ENCODE results near the gene NR3C2. TPM values are rescaled to one million over a fixed set of nuclear protein-coding genes. Genes with fewer than 3 reads are reported as not detected.

Gene NR3C2
- total and polyA plus RNA-seq, 4 donors: 2.0 to 11.5 (median 3.2) TPM

GRCh38 chr4:148344941-148345340 is 97.3 kb downstream of the NR3C2 start (continued):
- TF ChIP-seq CTCF (IDR thresholded peaks at IDR 0.05; ENCODE audit: low read depth, low read length, missing input control): no peak
- TF ChIP-seq RAD21 (IDR thresholded peaks at IDR 0.05): no peak
- no peak for TF ChIP-seq TAF1 (conservative IDR thresholded peaks at IDR 0.05)
- no peak for TF ChIP-seq GABPA (IDR thresholded peaks at IDR 0.05 in 1 of 2, conservative IDR thresholded peaks at IDR 0.05 in 1 of 2)
- TF ChIP-seq RXRA (IDR thresholded peaks at IDR 0.05): no peak
- no peak for TF ChIP-seq MAX (IDR thresholded peaks at IDR 0.05)
- TF ChIP-seq SP1 (IDR thresholded peaks at IDR 0.05): no peak
- TF ChIP-seq ATF3 (IDR thresholded peaks at IDR 0.05): no peak
- no peak for TF ChIP-seq FOXA1 (IDR thresholded peaks at IDR 0.05)

- Histone ChIP-seq H3K9ac (ENCODE audit: low read depth in 1 of 2, low read length in 2 of 2) (no peak overlapping the region), H3K27ac (ENCODE audit: low read depth in 1 of 2, low read length in 2 of 2) (no peak overlapping the region), H3K4me1 (ENCODE audit: control insufficient read depth in 4 of 4, insufficient read depth in 4 of 4, low read length in 3 of 4) (peaks cover 0 to 20% (median 12%) of the 10 kb centered on the region in 4 donors), H3K36me3 (ENCODE audit: control insufficient read depth in 4 of 4, insufficient read depth in 3 of 4, low read depth in 1 of 4, low read length in 3 of 4) (no peaks in the 10 kb centered on the region), H3K27me3 (ENCODE audit: control insufficient read depth in 4 of 4, insufficient read depth in 4 of 4, low read length in 3 of 4) (no peaks in the 10 kb centered on the region), H3K4me3 (ENCODE audit: low read depth in 1 of 3, low read length in 3 of 3) (no peak overlapping the region), H3K9me3 (ENCODE audit: control insufficient read depth in 4 of 4, low read length in 3 of 4) (peaks cover 0 to 7% (median 1%) of the 10 kb centered on the region in 4 donors)
- 76% methylated on average over 2 of the region's 2 CpGs for WGBS
- no peak for DNase-seq (ENCODE audit: low spot score)
- TF ChIP-seq TAF1 (conservative IDR thresholded peaks at IDR 0.05) (no peak), HNF4A (conservative IDR thresholded peaks at IDR 0.05) (peak; percentile 31 to 60), RAD21 (IDR thresholded peaks at IDR 0.05) (peak in 1 of 2 donors; percentile 31), JUND (IDR thresholded peaks at IDR 0.05) (no peak)
Observed at GRCh38 chr4:148344352-148344751, 97.9 kb downstream of the NR3C2 start.

GRCh38 chr4:148341980-148342800 is 100.0 kb downstream of the NR3C2 start:
- DNase-seq (ENCODE audit: low spot score): no peak

More at GRCh38 chr4:148341980-148342800, 100.0 kb downstream of the NR3C2 start:
- Histone ChIP-seq H3K27me3 (ENCODE audit: control insufficient read depth in 4 of 4, insufficient read depth in 4 of 4, low read length in 3 of 4) (no peaks in the 10 kb centered on the region), H3K4me3 (ENCODE audit: low read depth in 1 of 3, low read length in 3 of 3) (no peak overlapping the region), H3K36me3 (ENCODE audit: control insufficient read depth in 4 of 4, insufficient read depth in 3 of 4, low read depth in 1 of 4, low read length in 3 of 4) (peaks cover 0 to 2% (median 0%) of the 10 kb centered on the region in 4 donors), H3K9me3 (ENCODE audit: control insufficient read depth in 4 of 4, low read length in 3 of 4) (peaks cover 0 to 8% (median 1%) of the 10 kb centered on the region in 4 donors), H3K27ac (ENCODE audit: low read depth in 1 of 2, low read length in 2 of 2) (no peak overlapping the region), H3K4me1 (ENCODE audit: control insufficient read depth in 4 of 4, insufficient read depth in 4 of 4, low read length in 3 of 4) (peaks cover 0 to 18% (median 12%) of the 10 kb centered on the region in 4 donors), H3K9ac (ENCODE audit: low read depth in 1 of 2, low read length in 2 of 2) (no peak overlapping the region)
- 86% methylated on average over 13 of the region's 13 CpGs for WGBS
- TF ChIP-seq CTCF (IDR thresholded peaks at IDR 0.05; ENCODE audit: low read depth, low read length, missing input control) (no peak), EGR1 (IDR thresholded peaks at IDR 0.05; ENCODE audit: low read depth in 2 of 2) (no peak), NR2F2 (IDR thresholded peaks at IDR 0.05) (no peak), TAF1 (conservative IDR thresholded peaks at IDR 0.05) (no peak), JUND (IDR thresholded peaks at IDR 0.05) (no peak)
